Naive thymus-derived CD4-positive, alpha-beta T cell (primary cell): ENCODE results near the gene CNN1. TPM values are rescaled to one million over a fixed set of nuclear protein-coding genes. Genes with fewer than 3 reads are reported as not detected.

Source experiments
- ATAC-seq: fragments of 150-1000 bp; cut with Tn5 transposase; 2 replicates; pipeline ENCODE4 v1.10.0; 2021; ENCODE audit warnings: mild to moderate bottlenecking, moderate library complexity
- CTCF ChIA-PET: fragments of 350-600 bp; sonication (Branson Sonifier 250); formaldehyde crosslinking; loops from one replicate; lab custom pipeline; 2021; ENCODE audit warnings: antibody characterized with exemption; lab: Charles Lee
- POLR2A ChIA-PET: fragments of 350-600 bp; sonication (Branson Sonifier 250); formaldehyde crosslinking; loops from one replicate; lab custom pipeline; 2021; ENCODE audit warnings: antibody characterized with exemption, inconsistent platforms; lab: Charles Lee
- DNase-seq, 9 donors: peaks; one replicate each; pipeline versions ENCODE4 v3.0.0 to v3.0.0-alpha.2; 2020 to 2022; ENCODE audit warnings: mixed read lengths in 1 of 9
- H3K27ac ChIP-seq: one replicate; pipeline ENCODE4 v1.7.0; 2013; ENCODE audit warnings: mild to moderate bottlenecking, low read depth, low read length, moderate library complexity
- H3K27me3 ChIP-seq, 2 donors: one replicate each; pipeline ENCODE4 v1.7.0; 2013; ENCODE audit warnings: low read length in 2 of 2, mild to moderate bottlenecking in 2 of 2, moderate library complexity in 2 of 2; ENCODE audit not compliant: control insufficient read depth in 2 of 2, insufficient read depth in 2 of 2
- H3K36me3 ChIP-seq, 3 experiments: 1 replicate in 2 of 3; 2 replicates in 1 of 3; pipeline ENCODE4 v1.7.0; 2013; ENCODE audit warnings: low read length in 3 of 3, mild to moderate bottlenecking in 3 of 3, moderate library complexity in 1 of 3; ENCODE audit not compliant: insufficient read depth in 3 of 3, control insufficient read depth in 2 of 3
- H3K4me1 ChIP-seq, 2 donors: one replicate each; pipeline ENCODE4 v1.7.0; 2013; ENCODE audit warnings: low read length in 2 of 2, mild to moderate bottlenecking in 2 of 2, moderate library complexity in 1 of 2; ENCODE audit not compliant: control insufficient read depth in 2 of 2, insufficient read depth in 2 of 2
- H3K4me3 ChIP-seq: 2 replicates; pipeline ENCODE4 v1.7.0; 2013; ENCODE audit warnings: mild to moderate bottlenecking, low read length
- H3K9me3 ChIP-seq, 3 experiments: 1 replicate in 2 of 3; 2 replicates in 1 of 3; pipeline ENCODE4 v1.7.0; 2013; ENCODE audit warnings: low read length in 3 of 3; ENCODE audit not compliant: control insufficient read depth in 2 of 3
- H3K27ac Mint-ChIP-seq, 9 donors: one replicate each; pipeline ENCODE4 v1.8.0; 2020 to 2022; ENCODE audit warnings: mixed read lengths in 9 of 9, mild to moderate bottlenecking in 8 of 9, moderate library complexity in 5 of 9, inconsistent platforms in 2 of 9
- H3K27me3 Mint-ChIP-seq, 5 donors: one replicate each; pipeline ENCODE4 v1.8.0; 2021 to 2022; ENCODE audit warnings: mixed read lengths in 5 of 5, mild to moderate bottlenecking in 1 of 5
- H3K36me3 Mint-ChIP-seq, 5 donors: one replicate each; pipeline ENCODE4 v1.8.0; 2020 to 2022; ENCODE audit warnings: mixed read lengths in 5 of 5, mild to moderate bottlenecking in 3 of 5, inconsistent platforms in 1 of 5
- H3K4me1 Mint-ChIP-seq, 7 donors: one replicate each; pipeline ENCODE4 v1.8.0; 2020 to 2022; ENCODE audit warnings: mixed read lengths in 7 of 7, mild to moderate bottlenecking in 3 of 7, inconsistent platforms in 1 of 7
- H3K4me3 Mint-ChIP-seq, 10 donors: one replicate each; pipeline ENCODE4 v1.8.0; 2020 to 2022; ENCODE audit warnings: mild to moderate bottlenecking in 10 of 10, mixed read lengths in 10 of 10, moderate library complexity in 6 of 10, inconsistent platforms in 2 of 10
- H3K9me3 Mint-ChIP-seq, 11 donors: one replicate each; pipeline ENCODE4 v1.8.0; 2020 to 2022; ENCODE audit warnings: mixed read lengths in 11 of 11, mild to moderate bottlenecking in 4 of 11, inconsistent platforms in 1 of 11, moderate library complexity in 1 of 11
- intact Hi-C, 2 donors: fragments of 100-400 bp; cut with micrococcal nuclease; formaldehyde crosslinking; loops; one replicate each; pipeline ENCODE4 v1.15.1; 2023
- polyA plus RNA-seq, 2 donors: library from polyadenylated mRNA; unstranded; fragments of 300-500 nt; fragmentation: Illumina TruSeq; gene quantifications; one replicate each; pipeline ENCODE4 v1.2.3, GENCODE V29; 2021
- total RNA-seq, 6 experiments: library from RNA in 5 of 6; stranded (reverse) in 5 of 6; gene quantifications; 1 replicate in 5 of 6; 2 replicates in 1 of 6; pipeline ENCODE4 v1.2.3 and lab custom pipeline; 2021 to 2026

CNN1 gene
- not detected for total RNA-seq
- polyA plus RNA-seq = not detected
- total RNA-seq (lab: John Stamatoyannopoulos, UW) = not detected

DNA sequence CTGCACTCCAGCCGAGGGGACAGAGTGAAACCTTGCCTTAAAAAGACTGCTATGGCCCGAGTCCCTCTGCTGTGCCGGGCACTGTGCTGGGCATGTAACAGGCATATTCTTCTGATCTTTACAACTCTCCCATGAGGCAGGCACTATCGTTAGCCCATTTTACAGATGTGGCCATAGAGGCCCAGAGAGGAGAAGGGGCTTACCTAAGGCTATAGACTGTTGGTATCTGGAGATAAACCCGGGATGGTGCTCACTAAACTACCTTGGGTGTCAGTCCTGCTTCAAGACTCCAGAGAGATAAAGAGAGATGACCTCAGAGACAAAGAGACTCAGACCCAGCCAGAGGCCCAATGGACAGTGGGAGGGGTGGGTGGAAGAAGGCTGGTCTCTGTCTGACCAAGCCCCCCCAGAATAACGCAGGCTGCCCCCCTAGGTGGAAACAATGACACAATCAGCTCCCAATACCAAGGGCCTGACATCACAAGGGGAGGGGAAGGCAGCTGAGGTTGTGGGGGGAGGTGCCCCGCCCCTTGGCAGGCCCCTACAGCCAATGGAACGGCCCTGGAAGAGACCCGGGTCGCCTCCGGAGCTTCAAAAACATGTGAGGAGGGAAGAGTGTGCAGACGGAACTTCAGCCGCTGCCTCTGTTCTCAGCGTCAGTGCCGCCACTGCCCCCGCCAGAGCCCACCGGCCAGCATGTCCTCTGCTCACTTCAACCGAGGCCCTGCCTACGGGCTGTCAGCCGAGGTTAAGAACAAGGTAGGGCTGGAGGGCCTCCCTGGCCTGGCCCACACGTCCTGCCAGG lies at the start of gene CNN1:
CNN1 (plus strand) TSS at position 620 of the 805 bp plus-strand sequence; CDS start at position 697, 77 bp downstream.
- Mint-ChIP-seq H3K9me3 (no peaks in the 10 kb centered on the region), H3K36me3 (no peaks in the 10 kb centered on the region), H3K27ac (peak within 1 kb of the TSS in 4 of 9 donors; percentile 33 to 82 (median 61)), H3K27me3 (peaks cover 11 to 39% (median 16%) of the 10 kb centered on the region in 5 donors), H3K4me3 (peak within 1 kb of the TSS in 1 of 10 donors; percentile 60), H3K4me1 (peaks cover 12 to 22% (median 16%) of the 10 kb centered on the region in 7 donors)
- ATAC-seq (no peak), DNase-seq (no peak)
- H3K27me3 ChIP-seq = peaks cover 0 to 3% of the 10 kb centered on the region in 2 donors
- no peak within 1 kb of the TSS for H3K4me3 ChIP-seq
- ChIA-PET POLR2A (no interaction called here), CTCF (no interaction called here)
- H3K27ac ChIP-seq = no peak within 1 kb of the TSS
- H3K9me3 ChIP-seq = no peaks in the 10 kb centered on the region
- intact Hi-C loops = no loop called here
- peaks cover 5% of the 10 kb centered on the region in 2 donors for H3K4me1 ChIP-seq
- H3K36me3 ChIP-seq = no peaks in the 10 kb centered on the region

DNA sequence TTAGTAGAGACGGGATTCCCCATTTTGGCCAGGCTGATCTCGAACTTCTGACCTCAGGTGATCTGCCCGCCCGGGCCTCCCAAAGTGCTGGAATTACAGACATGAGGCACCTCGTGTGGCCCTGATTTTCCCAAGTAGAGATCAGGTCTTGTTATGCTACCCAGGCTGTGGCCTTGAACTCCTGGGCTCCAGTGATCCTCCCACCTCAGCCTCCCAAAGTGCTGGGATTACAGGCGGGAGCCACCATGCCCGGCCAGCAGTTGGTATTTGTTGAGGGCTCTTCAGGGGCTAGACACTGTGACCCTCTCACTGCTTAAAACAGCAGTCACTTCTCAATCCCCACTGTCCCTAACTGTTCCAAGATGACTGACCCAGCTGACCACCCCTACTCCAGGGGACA lies 49.3 kb upstream of the CNN1 start:
- DNase-seq (no peak), ATAC-seq (no peak)
- no peaks in the 10 kb centered on the region for H3K4me1 ChIP-seq
- H3K27me3 ChIP-seq = no peaks in the 10 kb centered on the region
- H3K4me1 Mint-ChIP-seq = peaks cover 0 to 2% (median 0%) of the 10 kb centered on the region in 7 donors
- peaks cover 0 to 27% (median 0%) of the 10 kb centered on the region in 3 experiments for H3K36me3 ChIP-seq
- H3K9me3 ChIP-seq = no peaks in the 10 kb centered on the region
- peaks cover 0 to 3% (median 0%) of the 10 kb centered on the region in 11 donors for H3K9me3 Mint-ChIP-seq
- H3K27ac ChIP-seq = no peak overlapping the region
- intact Hi-C loops = no loop called here
- peaks cover 0 to 6% (median 3%) of the 10 kb centered on the region in 5 donors for H3K27me3 Mint-ChIP-seq
- ChIA-PET POLR2A (no interaction called here), CTCF (no interaction called here)
- no peak overlapping the region for H3K27ac Mint-ChIP-seq
- H3K4me3 ChIP-seq = no peak overlapping the region
- peaks cover 11 to 30% (median 18%) of the 10 kb centered on the region in 5 donors for H3K36me3 Mint-ChIP-seq
- no peak overlapping the region for H3K4me3 Mint-ChIP-seq

DNA sequence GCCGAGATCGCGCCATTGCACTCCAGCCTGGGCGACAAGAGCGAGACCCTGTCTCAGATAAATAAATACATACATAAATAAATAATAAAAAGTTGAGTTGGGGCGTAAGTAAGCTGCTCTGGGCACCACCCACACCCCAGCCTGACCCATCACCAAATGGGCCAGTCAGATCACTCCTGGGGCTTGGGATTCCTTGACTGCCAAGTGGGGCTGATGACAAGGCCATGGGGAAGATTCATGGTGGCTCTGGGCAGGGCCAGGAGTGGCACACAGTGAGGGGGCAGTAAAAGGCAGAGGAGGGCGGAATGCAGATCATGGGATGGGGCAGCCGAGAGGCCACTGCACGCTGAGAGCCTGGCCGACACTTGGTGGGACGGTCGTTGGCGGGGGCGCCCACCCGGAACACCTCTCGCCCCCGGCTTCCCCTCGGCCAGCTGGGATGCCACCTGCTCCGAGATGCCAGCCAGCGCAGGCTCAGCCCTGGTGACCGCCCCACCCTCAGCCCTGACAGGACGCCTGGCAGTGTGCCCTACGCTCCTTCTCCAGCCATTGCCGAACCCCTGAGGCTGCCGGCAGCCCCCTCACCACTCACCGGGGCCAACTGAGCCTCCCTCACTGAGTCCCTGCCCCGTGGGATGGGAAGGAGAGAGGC lies 43.9 kb upstream of the CNN1 start:
- Histone ChIP-seq H3K36me3 (peaks cover 0 to 46% (median 0%) of the 10 kb centered on the region in 3 experiments), H3K27me3 (no peaks in the 10 kb centered on the region), H3K4me1 (no peaks in the 10 kb centered on the region), H3K4me3 (no peak overlapping the region), H3K9me3 (no peaks in the 10 kb centered on the region), H3K27ac (no peak overlapping the region)
- intact Hi-C loops = no loop called here
- ChIA-PET POLR2A (no interaction called here), CTCF (interaction anchor here (0.6 kb wide), 1 partner anchor 471 kb away, joined by 3 read pairs; no protein-coding TSS in a partner anchor)
- DNase-seq (no peak), ATAC-seq (no peak)
- Mint-ChIP-seq H3K9me3 (peaks cover 0 to 3% (median 0%) of the 10 kb centered on the region in 11 donors), H3K4me1 (peaks cover 0 to 4% (median 0%) of the 10 kb centered on the region in 7 donors), H3K4me3 (no peak overlapping the region), H3K36me3 (peaks cover 10 to 27% (median 16%) of the 10 kb centered on the region in 5 donors), H3K27ac (no peak overlapping the region), H3K27me3 (no peaks in the 10 kb centered on the region)

- ATAC-seq (no peak), DNase-seq (no peak)
- H3K27me3 Mint-ChIP-seq = no peaks in the 10 kb centered on the region
- Histone ChIP-seq H3K27me3 (no peaks in the 10 kb centered on the region), H3K4me3 (no peak overlapping the region), H3K36me3 (peaks cover 0 to 39% (median 0%) of the 10 kb centered on the region in 3 experiments), H3K27ac (no peak overlapping the region), H3K4me1 (no peaks in the 10 kb centered on the region), H3K9me3 (no peaks in the 10 kb centered on the region)
- H3K4me3 Mint-ChIP-seq = no peak overlapping the region
- POLR2A ChIA-PET = no interaction called here
- intact Hi-C loops = no loop called here
- peaks cover 0 to 8% (median 0%) of the 10 kb centered on the region in 7 donors for H3K4me1 Mint-ChIP-seq
- no peak overlapping the region for H3K27ac Mint-ChIP-seq
- peaks cover 5 to 26% (median 11%) of the 10 kb centered on the region in 5 donors for H3K36me3 Mint-ChIP-seq
- H3K9me3 Mint-ChIP-seq = peaks cover 0 to 3% (median 0%) of the 10 kb centered on the region in 11 donors
- CTCF ChIA-PET = interaction anchor here (0.6 kb wide), 1 partner anchor 470 kb away, joined by 3 read pairs; no protein-coding TSS in a partner anchor
These were observed 43.2 kb upstream of the CNN1 start for GRCh38 chr19:11495481-11495880.

GRCh38 chr19:11495885-11496284 lies 42.8 kb upstream of the CNN1 start:
- H3K27me3 Mint-ChIP-seq = no peaks in the 10 kb centered on the region
- H3K36me3 ChIP-seq = peaks cover 0 to 35% (median 0%) of the 10 kb centered on the region in 3 experiments
- DNase-seq (no peak), ATAC-seq (no peak)
- ChIA-PET POLR2A (no interaction called here), CTCF (no interaction called here)
- no peaks in the 10 kb centered on the region for H3K27me3 ChIP-seq
- peaks cover 0 to under 1% (median 0%) of the 10 kb centered on the region in 11 donors for H3K9me3 Mint-ChIP-seq
- H3K27ac ChIP-seq = no peak overlapping the region
- intact Hi-C loops = loop anchor here (1.0 kb wide), 1 partner anchor 91 kb away; no protein-coding TSS in a partner anchor
- peaks cover 0 to 8% (median 0%) of the 10 kb centered on the region in 7 donors for H3K4me1 Mint-ChIP-seq
- H3K4me3 Mint-ChIP-seq = no peak overlapping the region
- no peak overlapping the region for H3K4me3 ChIP-seq
- no peak overlapping the region for H3K27ac Mint-ChIP-seq
- H3K4me1 ChIP-seq = no peaks in the 10 kb centered on the region
- no peaks in the 10 kb centered on the region for H3K9me3 ChIP-seq
- H3K36me3 Mint-ChIP-seq = peaks cover 6 to 22% (median 7%) of the 10 kb centered on the region in 5 donors

- Mint-ChIP-seq H3K4me1 (peaks cover 0 to 11% (median 0%) of the 10 kb centered on the region in 7 donors), H3K4me3 (no peak overlapping the region), H3K27ac (peak overlapping the region in 1 of 9 donors; percentile 51), H3K9me3 (no peaks in the 10 kb centered on the region), H3K36me3 (peaks cover 4 to 22% (median 4%) of the 10 kb centered on the region in 5 donors), H3K27me3 (no peaks in the 10 kb centered on the region)
- Histone ChIP-seq H3K27me3 (no peaks in the 10 kb centered on the region), H3K4me1 (no peaks in the 10 kb centered on the region), H3K36me3 (peaks cover 0 to 38% (median 0%) of the 10 kb centered on the region in 3 experiments), H3K9me3 (no peaks in the 10 kb centered on the region), H3K27ac (no peak overlapping the region), H3K4me3 (no peak overlapping the region)
- intact Hi-C loops = loop anchor here (1.0 kb wide), 1 partner anchor 91 kb away; no protein-coding TSS in a partner anchor
- ChIA-PET CTCF (no interaction called here), POLR2A (no interaction called here)
- DNase-seq = peak; percentile 27 to 64 (median 49)
- ATAC-seq = peak; percentile 73
These were observed 42.1 kb upstream of the CNN1 start for GRCh38 chr19:11496391-11497163.
